PC-9 (cell line): ENCODE results near the gene MAST4.

Experiments
- EZH2 ChIP-seq: fragments of 200-600 bp; sonication (generic); IDR thresholded peaks from 2 replicates; pipeline ENCODE4 v1.8.0; 2017; ENCODE audit warnings: antibody characterized with exemption, low read depth
- TF ChIP-seq, protein P1 (sequence below): fragments of 200-600 bp; sonication (generic); conservative IDR thresholded peaks from 2 replicates; pipeline ENCODE4 v1.6.1; 2017; ENCODE audit warnings: mixed run types, antibody characterized with exemption, mild to moderate bottlenecking, moderate library complexity

DNA sequence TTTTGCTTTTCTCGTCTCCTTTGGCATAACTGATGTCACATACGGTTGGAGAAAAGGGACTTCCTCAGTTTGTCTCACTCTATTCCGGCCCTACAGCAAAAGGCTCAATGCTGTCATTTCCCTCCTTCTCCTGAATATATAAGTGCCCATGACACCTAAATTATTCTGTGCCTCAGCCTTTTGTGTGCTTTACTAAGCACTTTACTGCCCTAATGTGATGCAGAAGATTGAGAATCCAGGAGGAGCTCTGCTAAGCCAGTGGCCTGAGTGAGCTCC, 592.8 kb downstream of the MAST4 start:
- TF ChIP-seq, protein P1, sequence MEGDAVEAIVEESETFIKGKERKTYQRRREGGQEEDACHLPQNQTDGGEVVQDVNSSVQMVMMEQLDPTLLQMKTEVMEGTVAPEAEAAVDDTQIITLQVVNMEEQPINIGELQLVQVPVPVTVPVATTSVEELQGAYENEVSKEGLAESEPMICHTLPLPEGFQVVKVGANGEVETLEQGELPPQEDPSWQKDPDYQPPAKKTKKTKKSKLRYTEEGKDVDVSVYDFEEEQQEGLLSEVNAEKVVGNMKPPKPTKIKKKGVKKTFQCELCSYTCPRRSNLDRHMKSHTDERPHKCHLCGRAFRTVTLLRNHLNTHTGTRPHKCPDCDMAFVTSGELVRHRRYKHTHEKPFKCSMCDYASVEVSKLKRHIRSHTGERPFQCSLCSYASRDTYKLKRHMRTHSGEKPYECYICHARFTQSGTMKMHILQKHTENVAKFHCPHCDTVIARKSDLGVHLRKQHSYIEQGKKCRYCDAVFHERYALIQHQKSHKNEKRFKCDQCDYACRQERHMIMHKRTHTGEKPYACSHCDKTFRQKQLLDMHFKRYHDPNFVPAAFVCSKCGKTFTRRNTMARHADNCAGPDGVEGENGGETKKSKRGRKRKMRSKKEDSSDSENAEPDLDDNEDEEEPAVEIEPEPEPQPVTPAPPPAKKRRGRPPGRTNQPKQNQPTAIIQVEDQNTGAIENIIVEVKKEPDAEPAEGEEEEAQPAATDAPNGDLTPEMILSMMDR, result no peak
- TF ChIP-seq EZH2, result no peak
